HG02884 (cell line): Measurements from ENCODE around the gene DVL2.
A peak's percentile ranks its signal among the peaks of the same experiment; 100 is the strongest.
"Not testable (repeated sequence)": the region's sequence is repeated elsewhere in the genome, so short reads cannot be mapped to it uniquely, and the experiment has no call there.

Source experiments
- ATAC-seq: cut with Tn5 transposase; IDR thresholded peaks from one replicate; pipeline ENCODE4 v1.9.1; 2021; ENCODE audit warnings: mild to moderate bottlenecking, moderate library complexity; ENCODE audit not compliant: unreplicated experiment

DVL2 gene

DNA sequence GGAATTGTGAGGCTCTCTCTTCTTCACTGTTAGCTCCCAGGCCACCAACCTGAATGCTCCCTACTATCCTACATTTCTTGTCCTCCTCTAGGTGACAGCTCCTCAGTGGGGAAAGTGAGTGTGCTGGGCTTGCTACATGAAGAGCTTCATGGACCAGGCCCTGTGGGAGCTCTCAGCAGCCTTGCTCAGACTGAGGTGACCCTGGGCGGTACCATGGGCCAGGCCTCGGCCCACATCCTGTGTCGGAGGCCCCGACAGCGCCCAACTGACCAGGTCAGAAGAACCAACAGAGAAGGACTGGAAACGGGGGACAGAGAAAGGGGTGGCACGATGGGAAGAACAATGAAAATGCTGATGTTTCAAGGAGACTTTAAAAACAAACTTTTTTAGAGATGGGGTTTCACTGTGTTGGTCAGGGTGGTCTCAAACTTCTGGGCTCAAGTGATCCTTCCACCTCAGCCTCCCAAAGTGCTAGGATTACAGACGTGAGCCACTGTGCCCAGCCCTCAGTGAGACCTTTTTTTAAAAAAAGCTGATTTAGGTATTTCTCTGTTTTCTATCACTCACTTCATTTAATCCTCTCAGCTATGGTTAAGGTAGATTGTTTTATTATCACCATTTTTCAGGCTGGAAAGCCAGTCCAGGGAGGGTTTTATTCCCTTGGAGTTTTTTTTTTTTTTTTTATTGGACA lies 22.6 kb upstream of the DVL2 start:
- no peak for ATAC-seq

DNA sequence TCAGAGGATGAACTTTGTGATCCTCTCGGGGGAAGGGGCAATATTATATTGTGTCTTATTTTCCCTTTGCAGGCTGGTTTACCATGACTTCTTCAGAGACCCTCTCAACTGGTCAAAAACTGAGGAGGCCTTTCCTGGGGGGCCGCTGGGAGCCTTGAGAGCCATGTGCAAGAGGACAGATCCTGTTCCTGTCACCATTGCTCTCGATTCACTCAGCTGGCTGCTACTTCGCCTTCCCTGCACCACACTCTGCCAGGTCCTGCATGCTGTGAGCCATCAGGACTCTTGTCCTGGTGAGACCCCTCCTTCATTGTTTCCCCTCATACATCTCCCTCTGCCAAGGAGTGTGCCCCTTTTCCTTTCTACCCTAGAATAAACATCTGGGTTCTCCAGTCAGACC lies 20.2 kb upstream of the DVL2 start:
- no peak for ATAC-seq

GRCh38 chr17:7253082-7253481 lies 18.8 kb upstream of the DVL2 start:
- ATAC-seq, result no peak

DNA sequence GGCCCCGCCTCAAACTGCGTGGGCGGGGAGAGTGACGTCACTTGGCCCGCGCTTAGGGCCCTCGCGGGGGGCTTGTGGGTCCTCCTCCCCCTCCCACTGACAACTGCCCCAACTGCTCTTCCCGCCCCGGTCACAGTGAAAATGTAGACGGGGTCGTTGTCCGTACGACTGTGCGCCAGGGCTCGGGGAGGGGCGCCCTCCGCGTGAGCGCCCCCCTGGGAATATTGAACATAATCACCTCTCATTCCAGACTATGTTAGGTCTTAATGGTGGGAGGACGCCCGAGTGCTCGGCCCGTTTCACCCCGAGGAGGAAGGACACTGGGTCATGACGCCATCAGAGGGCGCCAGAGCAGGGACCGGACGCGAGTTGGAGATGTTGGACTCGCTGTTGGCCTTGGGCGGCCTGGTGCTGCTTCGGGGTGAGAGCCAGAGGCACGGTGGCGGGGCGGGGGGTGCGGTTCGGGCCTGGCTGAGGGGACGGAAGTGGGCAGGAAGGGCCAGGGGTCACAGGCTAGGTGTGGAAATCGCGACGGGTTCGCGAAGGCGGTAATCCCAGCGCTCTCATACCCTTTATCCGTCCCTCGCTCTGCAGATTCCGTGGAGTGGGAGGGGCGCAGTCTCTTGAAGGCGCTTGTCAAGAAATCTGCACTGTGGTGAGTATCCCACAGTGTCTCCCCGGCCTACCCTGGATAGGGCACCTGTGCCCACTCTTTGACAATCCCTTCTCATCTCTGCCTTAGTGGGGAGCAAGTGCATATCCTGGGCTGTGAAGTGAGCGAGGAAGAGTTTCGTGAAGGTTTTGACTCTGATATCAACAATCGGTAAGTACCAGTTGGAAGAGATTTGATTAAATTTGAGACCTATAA lies 18.1 kb upstream of the DVL2 start, which contains the start of gene ELP5:
Gene ELP5 (plus strand): TSS at position 40 of the 868 bp plus-strand sequence. CDS start 336 bp downstream, at position 376.
- ATAC-seq, result peak; percentile 46

DNA sequence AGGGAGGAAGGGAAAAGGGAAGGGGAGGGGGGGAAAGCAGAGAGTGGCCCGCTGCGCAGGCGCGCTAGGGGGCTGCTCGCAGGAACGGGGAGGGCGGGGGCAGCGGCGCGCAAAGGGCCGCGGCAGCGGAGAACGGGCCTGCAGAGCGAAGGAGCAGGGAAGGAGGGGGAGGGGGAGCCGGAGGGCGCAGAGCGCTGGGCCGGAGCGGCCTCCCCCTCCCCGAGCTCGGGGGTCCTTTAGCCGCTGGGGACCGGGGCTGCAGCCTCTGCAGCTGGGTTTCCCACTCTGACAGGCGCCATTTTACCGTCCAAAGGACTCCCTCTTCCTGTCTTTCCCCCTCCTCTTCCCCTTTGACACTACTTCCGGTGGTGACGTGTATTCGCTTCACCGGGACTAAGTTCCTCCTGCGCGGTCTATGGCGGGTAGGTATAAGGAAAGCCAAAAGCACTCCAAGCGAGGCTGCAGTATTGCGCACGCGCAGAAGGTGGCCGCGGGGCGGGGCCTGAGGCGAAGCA lies 17.4 kb upstream of the DVL2 start, which contains the start of gene CTDNEP1:
Gene CTDNEP1 (minus strand): TSS at position 74 of the 515 bp plus-strand sequence. CDS start 438 bp downstream, outside the sequence.
- peak; percentile 75 for ATAC-seq

DNA sequence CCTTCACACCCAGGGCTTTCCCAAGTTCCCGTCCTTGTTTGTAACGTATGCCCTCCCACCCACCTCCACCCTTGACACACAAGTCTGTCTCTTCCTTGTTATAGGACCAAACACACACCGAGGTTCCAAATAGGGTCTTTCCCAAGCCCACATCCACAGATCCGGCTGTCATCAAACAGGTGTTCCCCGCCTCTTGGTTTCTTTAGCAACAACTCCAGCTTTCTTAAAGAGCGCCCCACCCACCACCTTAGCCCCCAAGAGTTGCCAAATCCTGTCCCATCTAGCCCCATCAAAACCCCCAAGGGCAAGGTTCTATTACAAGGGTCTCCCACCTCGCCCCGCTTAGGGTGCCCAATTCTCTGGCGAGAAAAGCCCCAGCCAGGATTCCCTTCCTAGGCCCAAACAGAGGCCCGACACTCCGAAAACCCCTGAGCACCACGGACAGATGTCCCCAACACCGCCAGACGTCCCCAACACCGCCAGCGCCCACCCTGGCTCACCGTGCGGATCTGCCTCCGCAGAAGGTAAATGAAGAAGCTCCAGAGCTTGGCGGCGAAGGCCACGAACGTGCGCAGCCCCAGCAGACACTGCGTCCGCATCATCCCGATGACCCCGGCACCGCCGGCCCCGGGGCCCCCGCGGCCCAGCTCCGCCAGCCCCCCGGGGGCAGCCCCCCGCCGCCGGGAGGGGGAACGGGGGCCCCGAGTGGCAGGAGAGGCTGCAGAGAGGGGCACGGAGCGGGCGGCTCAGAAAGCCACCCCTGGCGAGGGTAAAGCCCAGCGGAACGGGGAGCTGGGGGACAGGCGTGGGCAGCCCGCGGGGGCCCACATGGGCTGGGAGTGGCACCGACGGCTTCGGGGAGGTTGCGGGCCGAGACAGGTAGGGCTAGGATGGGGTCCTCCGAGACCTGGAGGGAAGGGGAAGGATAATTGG lies 16.6 kb upstream of the DVL2 start:
- no peak for ATAC-seq

- ATAC-seq, result no peak
Measured at GRCh38 chr17:7249830-7250229, 15.5 kb upstream of the DVL2 start.

- ATAC-seq, result no peak
Measured at GRCh38 chr17:7249214-7249613, 14.9 kb upstream of the DVL2 start.

DNA sequence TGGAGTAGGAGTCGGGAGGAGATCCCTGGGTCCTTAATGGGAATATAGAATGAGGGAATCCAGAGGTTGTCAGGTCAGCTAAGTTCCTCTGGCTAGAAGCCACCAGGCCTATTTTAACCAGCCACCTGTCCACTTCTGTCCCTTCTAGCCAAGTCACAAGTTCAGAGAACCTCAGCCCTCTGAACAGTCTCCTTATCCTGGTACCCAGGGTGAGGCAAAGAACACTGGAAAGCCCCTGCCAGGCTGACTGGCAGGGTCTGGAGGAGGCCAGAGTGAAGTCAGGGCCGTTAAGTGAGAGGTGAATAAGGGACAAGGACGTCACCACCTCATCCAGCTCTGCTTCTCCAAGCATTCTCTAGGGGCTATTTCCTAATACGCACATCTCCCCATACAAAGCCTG lies 14.5 kb upstream of the DVL2 start:
- no peak for ATAC-seq

GRCh38 chr17:7246779-7247178 lies 12.5 kb upstream of the DVL2 start:
- ATAC-seq, result no peak

- not testable (repeated sequence) for ATAC-seq
Measured at GRCh38 chr17:7243838-7244237, 9.5 kb upstream of the DVL2 start.

GRCh38 chr17:7243453-7243729 lies 9.1 kb upstream of the DVL2 start:
- ATAC-seq, result no peak

DNA sequence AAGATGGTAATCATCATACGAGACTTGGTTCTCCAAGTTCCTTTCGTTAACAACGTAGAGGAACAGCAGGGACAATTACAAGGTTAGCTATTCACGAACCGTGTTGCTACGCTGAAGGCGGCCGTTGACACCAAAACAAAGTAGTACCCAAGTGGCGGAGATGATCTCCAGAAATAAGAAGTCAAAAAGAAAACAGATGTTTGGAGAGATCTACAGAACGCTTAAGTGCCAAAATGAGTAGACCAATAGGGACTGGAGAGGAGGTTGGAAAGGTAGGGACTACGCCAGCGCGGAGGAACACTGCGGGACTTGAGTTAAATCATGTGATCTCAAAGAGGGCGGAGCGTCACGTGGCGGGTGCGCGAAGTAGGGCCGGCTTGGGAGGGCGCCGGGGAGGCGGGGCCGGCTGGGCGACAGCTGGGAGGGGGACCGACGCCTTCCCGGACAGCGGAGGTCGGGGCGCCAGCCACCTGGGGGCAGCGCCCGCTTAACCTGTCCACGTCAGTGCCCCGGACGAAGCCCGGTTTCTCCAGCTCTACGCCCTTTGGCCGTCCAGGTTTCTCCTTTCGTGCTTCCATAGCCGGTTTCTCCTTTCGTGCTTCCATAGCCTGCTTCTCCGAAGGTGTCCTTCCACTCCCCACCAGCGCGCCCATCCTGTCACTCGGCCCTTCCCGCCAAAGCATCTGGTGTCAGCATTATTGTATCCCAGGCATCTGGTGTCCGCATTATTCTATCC lies 8.6 kb upstream of the DVL2 start:
- no peak for ATAC-seq

DNA sequence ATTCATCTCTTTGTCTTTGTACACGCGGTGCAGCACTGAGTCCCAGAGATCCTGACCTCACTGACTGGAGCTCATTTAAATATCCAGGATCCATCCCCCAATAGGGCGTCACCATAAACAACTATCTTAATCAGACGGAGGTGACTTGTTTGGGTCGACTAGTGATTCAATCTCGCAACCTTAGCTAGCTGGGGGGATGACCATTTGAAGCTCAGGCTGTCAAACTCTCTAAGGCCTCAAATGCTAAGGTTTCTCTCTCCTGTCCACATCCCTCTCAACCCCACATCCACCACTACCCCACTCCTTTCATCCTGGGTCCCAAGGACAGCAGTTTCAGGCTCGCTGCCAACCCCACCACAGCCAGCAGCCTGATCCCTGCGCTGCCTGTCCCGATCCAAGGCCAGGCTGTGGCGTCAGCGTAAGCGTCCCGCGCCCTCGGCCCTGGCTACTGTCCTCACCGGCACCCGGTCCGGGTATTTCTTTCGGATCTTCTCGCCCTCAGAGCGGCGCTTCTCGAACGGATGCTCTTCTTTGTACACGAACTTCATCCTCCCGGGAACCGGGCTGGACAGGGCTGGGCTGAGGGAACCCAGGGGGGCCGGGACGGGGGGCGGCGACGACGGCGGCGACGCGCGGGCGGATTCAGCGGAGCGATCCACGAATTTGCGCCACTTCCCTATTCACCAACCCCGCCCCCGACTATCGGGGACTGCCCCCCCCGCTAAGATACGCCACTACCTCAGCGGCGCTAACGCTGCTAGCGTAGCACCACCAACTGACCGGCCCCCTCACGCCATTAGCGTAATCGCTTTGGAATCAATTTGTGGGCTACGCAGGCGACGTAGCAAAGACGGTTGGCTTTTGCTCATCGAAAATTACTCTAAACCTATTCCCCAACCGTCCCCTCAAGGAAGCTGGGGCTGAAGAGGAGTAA lies 7.7 kb upstream of the DVL2 start, which contains the start of gene GABARAP:
Gene GABARAP (minus strand): TSS at position 667 of the 934 bp plus-strand sequence. CDS start 119 bp downstream, at position 548.
- no peak for ATAC-seq

GRCh38 chr17:7241090-7241733 lies 6.9 kb upstream of the DVL2 start:
- ATAC-seq, result no peak

- ATAC-seq, result no peak
Measured at GRCh38 chr17:7240375-7240774, 6.1 kb upstream of the DVL2 start.

DNA sequence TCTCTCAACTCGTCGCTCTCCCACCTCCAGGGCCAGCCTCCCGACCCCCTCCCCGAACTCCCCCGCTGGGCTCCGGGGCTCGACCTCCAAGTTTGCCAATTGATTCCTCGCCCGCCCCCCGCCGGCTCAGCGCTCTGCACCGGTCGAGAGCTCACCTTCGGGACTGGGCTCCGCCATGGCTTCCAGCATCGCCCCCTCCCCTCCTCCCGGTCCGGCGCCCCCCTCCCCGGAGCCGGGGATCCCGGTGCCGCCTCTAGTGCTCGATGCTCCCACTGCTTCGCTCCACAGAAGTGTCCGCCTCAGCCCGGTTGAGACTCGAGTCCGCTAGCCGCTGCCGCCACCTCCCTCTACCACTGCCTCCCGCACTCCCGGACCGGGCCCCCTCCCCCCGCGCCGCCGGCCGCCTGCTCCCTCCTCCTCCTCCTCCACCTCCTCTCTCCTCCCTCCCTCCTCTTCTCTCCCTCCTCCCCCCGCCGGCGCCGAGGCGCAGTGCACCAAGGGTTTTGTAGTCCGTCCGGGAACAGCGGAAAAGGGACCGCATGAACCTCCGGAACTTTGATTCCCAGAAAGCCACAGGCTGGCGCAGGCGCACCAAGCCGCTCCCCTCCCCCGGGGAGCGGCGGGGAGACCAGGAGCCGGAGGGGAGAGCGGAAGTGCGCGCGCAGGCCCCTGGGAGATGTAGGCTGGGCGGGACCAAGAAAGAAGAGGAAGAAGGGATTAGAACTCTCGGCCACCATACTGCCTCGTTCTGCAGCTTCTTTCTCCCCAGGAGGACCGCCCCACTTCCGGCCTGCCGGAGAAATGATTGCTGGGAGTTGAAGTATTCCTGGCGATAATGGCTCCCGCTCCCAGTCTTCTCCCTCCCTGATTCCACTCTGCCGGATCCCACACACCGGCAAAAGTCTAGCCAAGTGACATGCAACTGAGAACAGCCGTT lies 5.0 kb upstream of the DVL2 start, which contains the start of gene PHF23:
Gene PHF23 (minus strand): TSS at position 367 of the 937 bp plus-strand sequence. CDS start 178 bp downstream, at position 189.
- ATAC-seq, result peak; percentile 47
